HL-60 (cell line): Measurements from ENCODE around the gene YWHAE.

ENCODE experiments used
- DNase-seq, 2 experiments: peaks; one replicate each; pipeline ENCODE4 v3.0.0-alpha.2; 2010 to 2020; ENCODE audit warnings: low read depth in 1 of 2, low spot score in 1 of 2
- H3K27ac ChIP-seq: fragments of 250-450 bp; sonication (Bioruptor Pico); replicated peaks from 2 replicates; pipeline ENCODE4 v1.5.1; 2020; ENCODE audit warnings: mild to moderate bottlenecking, moderate library complexity
- H3K27me3 ChIP-seq: fragments of 250-450 bp; sonication (Bioruptor Pico); 2 replicates; pipeline ENCODE4 v1.5.1; 2021; ENCODE audit warnings: mild to moderate bottlenecking, moderate library complexity; ENCODE audit not compliant: insufficient read depth, poor library complexity, severe bottlenecking
- H3K4me3 ChIP-seq: replicated peaks from 2 replicates; pipeline ENCODE4 v1.5.1; 2011; ENCODE audit warnings: mild to moderate bottlenecking, control low read depth, low read length; ENCODE audit not compliant: insufficient read depth
- GABPA ChIP-seq: IDR thresholded peaks from 2 replicates; pipeline ENCODE4 v1.6.1; 2012; ENCODE audit warnings: low read depth
- POLR2AphosphoS5 ChIP-seq: IDR thresholded peaks from 2 replicates; pipeline ENCODE4 v1.6.1; 2012; ENCODE audit warnings: low read depth
- SPI1 ChIP-seq: IDR thresholded peaks from 2 replicates; pipeline ENCODE4 v1.6.1; 2012; ENCODE audit warnings: low read depth, mild to moderate bottlenecking, borderline replicate concordance
- TF ChIP-seq, protein P1 (sequence below): IDR thresholded peaks from 2 replicates; pipeline ENCODE4 v1.6.1; 2012; ENCODE audit warnings: low read depth; ENCODE audit not compliant: insufficient replicate concordance
- TF ChIP-seq, protein P2 (sequence below): IDR thresholded peaks from one replicate; pipeline ENCODE4 v1.5.1; 2011; ENCODE audit warnings: low read length, control low read depth, inconsistent platforms; ENCODE audit not compliant: insufficient read depth

YWHAE gene

DNA sequence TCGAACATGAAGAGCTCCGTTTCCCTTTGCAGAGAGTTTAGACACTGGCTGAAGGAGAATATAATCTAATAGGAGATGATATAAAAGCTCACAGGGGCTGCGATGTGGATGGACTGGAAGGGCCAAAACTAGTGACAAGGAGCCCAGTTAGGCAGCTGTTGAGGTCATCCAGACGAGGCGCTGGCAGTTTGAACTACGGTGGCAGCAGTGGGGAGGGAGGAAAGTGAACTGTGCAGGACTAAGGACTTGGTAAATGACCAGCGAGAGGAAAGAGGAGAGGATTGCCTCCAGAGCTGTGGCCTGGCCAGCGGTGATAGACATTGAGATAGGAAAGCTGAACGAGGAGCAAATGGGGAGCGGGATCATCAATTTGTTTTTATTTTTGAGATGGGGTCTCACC is 14.6 kb upstream of the YWHAE start:
- no peak for DNase-seq
- TF ChIP-seq GABPA (no peak), POLR2AphosphoS5 (no peak), SPI1 (no peak)
- TF ChIP-seq, protein P1, sequence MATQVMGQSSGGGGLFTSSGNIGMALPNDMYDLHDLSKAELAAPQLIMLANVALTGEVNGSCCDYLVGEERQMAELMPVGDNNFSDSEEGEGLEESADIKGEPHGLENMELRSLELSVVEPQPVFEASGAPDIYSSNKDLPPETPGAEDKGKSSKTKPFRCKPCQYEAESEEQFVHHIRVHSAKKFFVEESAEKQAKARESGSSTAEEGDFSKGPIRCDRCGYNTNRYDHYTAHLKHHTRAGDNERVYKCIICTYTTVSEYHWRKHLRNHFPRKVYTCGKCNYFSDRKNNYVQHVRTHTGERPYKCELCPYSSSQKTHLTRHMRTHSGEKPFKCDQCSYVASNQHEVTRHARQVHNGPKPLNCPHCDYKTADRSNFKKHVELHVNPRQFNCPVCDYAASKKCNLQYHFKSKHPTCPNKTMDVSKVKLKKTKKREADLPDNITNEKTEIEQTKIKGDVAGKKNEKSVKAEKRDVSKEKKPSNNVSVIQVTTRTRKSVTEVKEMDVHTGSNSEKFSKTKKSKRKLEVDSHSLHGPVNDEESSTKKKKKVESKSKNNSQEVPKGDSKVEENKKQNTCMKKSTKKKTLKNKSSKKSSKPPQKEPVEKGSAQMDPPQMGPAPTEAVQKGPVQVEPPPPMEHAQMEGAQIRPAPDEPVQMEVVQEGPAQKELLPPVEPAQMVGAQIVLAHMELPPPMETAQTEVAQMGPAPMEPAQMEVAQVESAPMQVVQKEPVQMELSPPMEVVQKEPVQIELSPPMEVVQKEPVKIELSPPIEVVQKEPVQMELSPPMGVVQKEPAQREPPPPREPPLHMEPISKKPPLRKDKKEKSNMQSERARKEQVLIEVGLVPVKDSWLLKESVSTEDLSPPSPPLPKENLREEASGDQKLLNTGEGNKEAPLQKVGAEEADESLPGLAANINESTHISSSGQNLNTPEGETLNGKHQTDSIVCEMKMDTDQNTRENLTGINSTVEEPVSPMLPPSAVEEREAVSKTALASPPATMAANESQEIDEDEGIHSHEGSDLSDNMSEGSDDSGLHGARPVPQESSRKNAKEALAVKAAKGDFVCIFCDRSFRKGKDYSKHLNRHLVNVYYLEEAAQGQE: no peak
- TF ChIP-seq, protein P2, sequence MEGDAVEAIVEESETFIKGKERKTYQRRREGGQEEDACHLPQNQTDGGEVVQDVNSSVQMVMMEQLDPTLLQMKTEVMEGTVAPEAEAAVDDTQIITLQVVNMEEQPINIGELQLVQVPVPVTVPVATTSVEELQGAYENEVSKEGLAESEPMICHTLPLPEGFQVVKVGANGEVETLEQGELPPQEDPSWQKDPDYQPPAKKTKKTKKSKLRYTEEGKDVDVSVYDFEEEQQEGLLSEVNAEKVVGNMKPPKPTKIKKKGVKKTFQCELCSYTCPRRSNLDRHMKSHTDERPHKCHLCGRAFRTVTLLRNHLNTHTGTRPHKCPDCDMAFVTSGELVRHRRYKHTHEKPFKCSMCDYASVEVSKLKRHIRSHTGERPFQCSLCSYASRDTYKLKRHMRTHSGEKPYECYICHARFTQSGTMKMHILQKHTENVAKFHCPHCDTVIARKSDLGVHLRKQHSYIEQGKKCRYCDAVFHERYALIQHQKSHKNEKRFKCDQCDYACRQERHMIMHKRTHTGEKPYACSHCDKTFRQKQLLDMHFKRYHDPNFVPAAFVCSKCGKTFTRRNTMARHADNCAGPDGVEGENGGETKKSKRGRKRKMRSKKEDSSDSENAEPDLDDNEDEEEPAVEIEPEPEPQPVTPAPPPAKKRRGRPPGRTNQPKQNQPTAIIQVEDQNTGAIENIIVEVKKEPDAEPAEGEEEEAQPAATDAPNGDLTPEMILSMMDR: no peak

DNA sequence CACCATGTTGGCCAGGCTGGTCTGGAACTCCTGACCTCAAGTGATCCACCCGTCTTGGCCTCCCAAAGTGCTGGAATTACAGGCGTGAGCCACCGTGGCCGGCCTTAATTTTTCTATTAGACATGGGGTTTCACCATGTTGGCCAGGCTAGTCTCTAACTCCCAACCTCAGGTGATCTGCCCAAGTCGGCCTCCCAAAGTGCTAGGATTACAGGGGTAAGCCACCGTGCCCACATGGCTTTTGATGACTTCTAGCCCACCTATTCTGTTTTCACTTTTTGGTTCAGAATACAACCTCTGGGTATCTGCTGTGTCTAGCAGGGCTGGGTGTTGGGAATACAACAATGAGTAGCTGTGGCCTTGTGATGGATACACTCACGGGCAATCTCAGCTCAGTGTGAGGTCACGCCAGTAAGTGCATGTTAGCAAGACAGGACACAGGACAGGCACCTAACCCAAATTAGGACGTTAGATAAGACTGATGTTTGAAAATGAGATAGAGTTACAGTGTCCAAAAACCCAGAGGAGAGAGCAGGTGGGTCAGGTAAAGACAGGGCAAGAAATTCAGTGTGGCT is 14.1 kb upstream of the YWHAE start:
- H3K4me3 ChIP-seq: no peak overlapping the region
- H3K27me3 ChIP-seq: no peaks in the 10 kb centered on the region
- H3K27ac ChIP-seq: no peak overlapping the region
- DNase-seq: no peak
- TF ChIP-seq POLR2AphosphoS5: no peak

More for the DNA sequence above, 14.6 kb upstream of the YWHAE start:
- H3K27ac ChIP-seq: no peak overlapping the region
- H3K4me3 ChIP-seq: no peak overlapping the region
- H3K27me3 ChIP-seq: no peaks in the 10 kb centered on the region

DNA sequence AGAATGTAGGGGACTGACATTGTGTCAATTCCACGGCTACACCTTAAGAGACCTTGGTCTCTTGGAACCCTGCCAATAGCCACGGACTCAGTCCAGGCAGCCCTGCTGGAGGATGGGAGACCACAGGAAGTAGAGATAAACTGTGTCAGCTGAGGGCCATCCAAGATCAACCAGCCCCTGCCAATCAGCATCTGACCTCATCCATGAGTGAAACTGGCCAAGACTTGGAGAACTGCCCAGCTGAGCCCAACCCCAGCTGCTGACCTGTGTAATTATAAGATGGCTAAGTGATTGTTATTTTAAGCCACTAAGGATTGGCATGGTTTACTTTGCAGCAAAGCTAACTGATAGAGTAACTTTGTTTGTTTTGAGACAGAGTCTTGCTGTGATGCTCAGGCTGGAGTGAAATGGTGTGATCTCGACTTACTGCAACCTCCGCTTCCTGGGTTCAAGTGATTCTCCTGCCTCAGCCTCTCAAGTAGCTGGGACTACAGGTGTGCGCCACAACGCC is 13.3 kb upstream of the YWHAE start:
- H3K27ac ChIP-seq: no peak overlapping the region
- no peak overlapping the region for H3K4me3 ChIP-seq
- TF ChIP-seq, protein P1: no peak
- TF ChIP-seq SPI1: no peak
- TF ChIP-seq, protein P2: no peak
- TF ChIP-seq POLR2AphosphoS5: no peak
- TF ChIP-seq GABPA: no peak
- DNase-seq: no peak
- H3K27me3 ChIP-seq: no peaks in the 10 kb centered on the region

DNA sequence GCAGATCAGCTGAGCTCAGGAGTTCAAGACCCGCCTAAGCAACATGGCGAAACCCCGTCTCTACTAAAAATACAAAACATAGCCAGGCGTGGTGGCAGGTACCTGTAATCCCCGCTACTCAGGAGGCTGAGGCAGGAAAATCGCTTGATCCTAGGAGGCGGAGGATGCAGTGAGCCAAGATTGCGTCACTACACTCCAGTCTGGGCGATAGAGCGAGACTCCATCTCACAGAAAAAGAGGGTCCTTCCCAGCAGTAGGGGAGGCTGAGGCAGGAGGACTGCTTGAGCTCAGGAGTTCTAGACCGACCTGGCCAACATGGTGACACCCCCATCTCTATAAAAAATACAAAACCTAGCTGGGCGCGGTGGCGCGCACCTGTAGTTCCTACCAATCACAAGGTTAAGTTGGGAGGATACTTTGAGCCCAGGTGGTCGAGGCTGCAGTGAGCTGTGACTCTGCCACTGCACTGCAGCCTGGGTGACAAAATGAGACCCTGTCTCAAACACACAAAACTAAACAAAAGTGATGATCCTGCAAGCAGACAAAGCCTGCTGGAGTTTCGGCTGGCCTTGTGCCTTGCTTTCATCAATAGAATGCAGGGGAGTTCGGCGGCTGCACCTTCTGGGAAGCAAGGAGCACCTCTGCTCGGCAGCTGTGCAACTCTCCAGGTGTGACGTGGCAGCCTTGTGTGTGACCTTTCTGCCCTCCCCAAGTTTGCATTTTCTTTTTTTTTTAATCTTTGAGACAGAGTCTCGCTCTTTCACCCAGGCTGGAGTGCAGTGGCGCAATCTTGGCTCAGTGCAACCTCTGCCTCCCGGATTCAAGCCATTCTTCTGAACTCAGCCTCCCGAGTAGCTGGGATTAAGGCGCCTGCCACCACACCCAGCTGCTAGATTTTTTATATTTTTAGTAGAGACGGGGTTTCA is 12.4 kb upstream of the YWHAE start:
- Histone ChIP-seq H3K27ac (no peak overlapping the region), H3K27me3 (no peaks in the 10 kb centered on the region), H3K4me3 (no peak overlapping the region)
- TF ChIP-seq GABPA: no peak
- TF ChIP-seq, protein P2: no peak
- no peak for TF ChIP-seq POLR2AphosphoS5
- no peak for TF ChIP-seq SPI1
- TF ChIP-seq, protein P1: no peak
- no peak for DNase-seq
